ENCODE data around the gene PAK6. TPM values are rescaled to one million over a fixed set of nuclear protein-coding genes. Genes with fewer than 3 reads are reported as not detected.

Gene PAK6
- total and polyA plus RNA-seq, 12 donors: 4.9 to 31.0 (median 13.1) TPM

GRCh38 chr15:40198355-40199085, 40.3 kb upstream of the PAK6 start:
- no peaks in the 10 kb centered on the region for H3K36me3 ChIP-seq (replicated peaks in 1 of 2)
- H3K9me3 ChIP-seq (replicated peaks in 1 of 3): no peaks in the 10 kb centered on the region
- intact Hi-C loops (cut with DNase I): no loop called here
- H3K4me3 ChIP-seq: no peak overlapping the region
- no peaks in the 10 kb centered on the region for H3K4me1 ChIP-seq (replicated peaks in 1 of 2)
- no peaks in the 10 kb centered on the region for H3K27me3 ChIP-seq
- WGBS, 4 donors: 82 to 93% (median 90%) methylated on average over 1 of the region's 1 CpG
- no peak for DNase-seq
- TF ChIP-seq POLR2A (IDR thresholded peaks at IDR 0.05): no peak
- no peak overlapping the region for H3K27ac ChIP-seq

- no peak overlapping the region for H3K4me3 ChIP-seq
- intact Hi-C loops (cut with DNase I): no loop called here
- no peak for TF ChIP-seq CTCF (IDR thresholded peaks at IDR 0.05)
- TF ChIP-seq POLR2A (IDR thresholded peaks at IDR 0.05): no peak
- no peaks in the 10 kb centered on the region for H3K36me3 ChIP-seq (replicated peaks in 1 of 2)
- no peak overlapping the region for H3K27ac ChIP-seq
- no peaks in the 10 kb centered on the region for H3K27me3 ChIP-seq
- no peaks in the 10 kb centered on the region for H3K4me1 ChIP-seq (replicated peaks in 1 of 2)
- no peak for DNase-seq
- no peaks in the 10 kb centered on the region for H3K9me3 ChIP-seq (replicated peaks in 1 of 3)
- 96 to 100% (median 97%) methylated on average over 1 of the region's 1 CpG for WGBS, 4 donors
Observed at GRCh38 chr15:40204100-40204499, 34.8 kb upstream of the PAK6 start.

- Histone ChIP-seq H3K36me3 (replicated peaks in 1 of 2) (no peaks in the 10 kb centered on the region), H3K9me3 (replicated peaks in 1 of 3) (no peaks in the 10 kb centered on the region), H3K27me3 (no peaks in the 10 kb centered on the region), H3K4me3 (no peak overlapping the region), H3K27ac (peak overlapping the region in 4 of 5 donors; percentile 4 to 48 (median 26)), H3K4me1 (replicated peaks in 1 of 2) (peaks cover 8 to 10% of the 10 kb centered on the region in 2 donors)
- TF ChIP-seq CTCF (IDR thresholded peaks at IDR 0.05) (peak; percentile 63 to 98 (median 91)), POLR2A (IDR thresholded peaks at IDR 0.05) (no peak)
- intact Hi-C loops (cut with DNase I): loop anchor here in 1 of 2 donors (1.0 kb wide), 1 partner anchor 57 kb away; no protein-coding TSS in a partner anchor
- 32 to 41% (median 35%) methylated on average over 6 of the region's 6 CpGs for WGBS, 4 donors
- DNase-seq: peak; percentile 43 to 74 (median 65)
Observed at GRCh38 chr15:40217166-40217824, 21.6 kb upstream of the PAK6 start.

GRCh38 chr15:40219801-40220200, 19.1 kb upstream of the PAK6 start:
- Histone ChIP-seq H3K27ac (no peak overlapping the region), H3K4me3 (no peak overlapping the region), H3K9me3 (replicated peaks in 1 of 3) (no peaks in the 10 kb centered on the region), H3K36me3 (replicated peaks in 1 of 2) (no peaks in the 10 kb centered on the region), H3K27me3 (no peaks in the 10 kb centered on the region), H3K4me1 (replicated peaks in 1 of 2) (peaks cover 8 to 12% of the 10 kb centered on the region in 2 donors)
- intact Hi-C loops (cut with DNase I): loop anchor here in 1 of 2 donors (5.0 kb wide), 1 partner anchor 52 kb away; no protein-coding TSS in a partner anchor
- TF ChIP-seq POLR2A (IDR thresholded peaks at IDR 0.05) (no peak), CTCF (IDR thresholded peaks at IDR 0.05) (no peak)
- DNase-seq: no peak
- 86 to 97% (median 89%) methylated on average over 1 of the region's 1 CpG for WGBS, 4 donors
